A673 (cell line): ENCODE measurements around the gene GLUD1.
"Not testable (repeated sequence)": the region's sequence is repeated elsewhere in the genome, so short reads cannot be mapped to it uniquely, and the experiment has no call there.

Experiments
- EZH2 ChIP-seq: fragments of 200-600 bp; sonication (generic); IDR thresholded peaks from 2 replicates; pipeline ENCODE4 v1.6.1; 2017; ENCODE audit warnings: borderline replicate concordance, low read depth, mild to moderate bottlenecking, mixed read lengths, antibody characterized with exemption, low read length; ENCODE audit not compliant: poor library complexity, severe bottlenecking
- TF ChIP-seq, protein P1 (sequence below): fragments of 300-800, 200-600 bp; sonication (generic); conservative IDR thresholded peaks from 2 replicates; pipeline ENCODE4 v1.5.1; 2017; ENCODE audit warnings: low read depth, mild to moderate bottlenecking, antibody characterized with exemption, low read length, moderate library complexity, mixed read lengths

DNA sequence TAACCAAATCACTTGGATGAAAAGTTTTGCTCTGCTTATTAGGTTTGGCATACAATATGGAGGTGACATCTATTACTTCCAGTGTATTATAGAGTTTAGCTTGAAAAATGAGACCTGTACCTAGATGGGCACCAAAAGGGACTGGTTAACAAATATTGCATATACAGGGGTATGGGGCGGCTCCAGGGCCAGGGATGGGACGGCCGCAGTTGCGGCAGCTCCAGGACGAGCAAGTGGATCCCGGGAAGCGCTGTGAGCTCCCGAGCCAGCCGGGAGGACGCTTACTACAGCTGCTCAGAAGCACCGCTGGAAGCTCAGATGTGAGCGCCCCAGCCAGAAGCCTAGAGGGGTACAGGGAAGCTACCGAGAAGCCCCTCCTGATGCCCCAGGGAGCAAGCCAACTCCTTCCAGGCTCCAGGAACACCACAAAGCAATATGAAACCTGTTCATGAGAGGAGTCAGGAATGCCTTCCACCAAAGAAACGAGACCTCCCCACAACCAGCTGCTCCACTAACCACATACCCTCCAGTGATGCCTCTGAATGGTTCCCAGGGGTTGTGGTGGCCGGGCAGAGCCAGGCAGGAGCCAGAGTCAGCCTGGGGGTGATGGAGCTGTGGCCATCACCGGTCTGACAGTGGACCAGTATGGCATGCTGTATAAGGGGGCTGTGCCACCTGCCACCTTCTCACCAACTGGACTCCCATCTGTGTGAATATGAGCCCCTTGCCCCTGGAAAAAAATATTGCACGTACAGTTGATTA, 67.7 kb downstream of the GLUD1 start:
- TF ChIP-seq, protein P1, sequence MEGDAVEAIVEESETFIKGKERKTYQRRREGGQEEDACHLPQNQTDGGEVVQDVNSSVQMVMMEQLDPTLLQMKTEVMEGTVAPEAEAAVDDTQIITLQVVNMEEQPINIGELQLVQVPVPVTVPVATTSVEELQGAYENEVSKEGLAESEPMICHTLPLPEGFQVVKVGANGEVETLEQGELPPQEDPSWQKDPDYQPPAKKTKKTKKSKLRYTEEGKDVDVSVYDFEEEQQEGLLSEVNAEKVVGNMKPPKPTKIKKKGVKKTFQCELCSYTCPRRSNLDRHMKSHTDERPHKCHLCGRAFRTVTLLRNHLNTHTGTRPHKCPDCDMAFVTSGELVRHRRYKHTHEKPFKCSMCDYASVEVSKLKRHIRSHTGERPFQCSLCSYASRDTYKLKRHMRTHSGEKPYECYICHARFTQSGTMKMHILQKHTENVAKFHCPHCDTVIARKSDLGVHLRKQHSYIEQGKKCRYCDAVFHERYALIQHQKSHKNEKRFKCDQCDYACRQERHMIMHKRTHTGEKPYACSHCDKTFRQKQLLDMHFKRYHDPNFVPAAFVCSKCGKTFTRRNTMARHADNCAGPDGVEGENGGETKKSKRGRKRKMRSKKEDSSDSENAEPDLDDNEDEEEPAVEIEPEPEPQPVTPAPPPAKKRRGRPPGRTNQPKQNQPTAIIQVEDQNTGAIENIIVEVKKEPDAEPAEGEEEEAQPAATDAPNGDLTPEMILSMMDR = not testable (repeated sequence)
- TF ChIP-seq EZH2 = not testable (repeated sequence)
